SK-N-SH (cell line): ENCODE results near the gene PLLP. TPM values are rescaled to one million over a fixed set of nuclear protein-coding genes. Genes with fewer than 3 reads are reported as not detected.

Experiments
- CTCF ChIA-PET: fragments of 300-600, 350-600 bp; formaldehyde crosslinking; extraction: SDS; loops from one replicate; lab custom pipeline; 2021; lab: Yijun Ruan, JAX
- POLR2A ChIA-PET: fragments of 350-600 bp; sonication (Branson Sonifier 250); formaldehyde crosslinking; extraction: SDS; loops from one replicate; lab custom pipeline; 2020; ENCODE audit warnings: antibody characterized with exemption, inconsistent platforms; lab: Yijun Ruan, JAX
- DNase-seq: peaks from one replicate; pipeline ENCODE4 v3.0.0; 2012
- H2AFZ ChIP-seq: fragments of 200-600 bp; sonication (generic); 2 replicates; pipeline ENCODE4 v1.8.1; 2016; ENCODE audit warnings: antibody characterized with exemption, mild to moderate bottlenecking, low read depth
- H3F3A ChIP-seq: fragments of 200-600 bp; sonication (generic); replicated peaks from 2 replicates; pipeline ENCODE3; 2016; ENCODE audit warnings: antibody characterized with exemption, mild to moderate bottlenecking; ENCODE audit not compliant: insufficient read depth
- H3K27ac ChIP-seq, 2 experiments: fragments of 200-500 bp in 1 of 2; fragments of 200-600 bp in 1 of 2; sonication (Bioruptor generic) in 1 of 2; sonication (generic), shearing (Covaris generic) in 1 of 2; 2 replicates each; pipeline versions ENCODE4 v1.5.1 to v1.6.1; 2014 to 2016; ENCODE audit warnings: low read depth in 2 of 2, inconsistent platforms in 1 of 2, low read length in 1 of 2, mild to moderate bottlenecking in 1 of 2, mixed read lengths in 1 of 2
- H3K27me3 ChIP-seq: fragments of 200-600 bp; sonication (generic), shearing (Covaris generic); 2 replicates; pipeline ENCODE4 v1.6.1; 2016; ENCODE audit warnings: mixed run types; ENCODE audit not compliant: insufficient read depth
- H3K36me3 ChIP-seq, 2 experiments: fragments of 200-500 bp in 1 of 2; fragments of 200-600 bp in 1 of 2; sonication (Bioruptor generic) in 1 of 2; sonication (generic) in 1 of 2; replicated peaks in 1 of 2; 2 replicates each; pipeline versions ENCODE3 to v1.5.1; 2014 to 2016; ENCODE audit warnings: low read length in 1 of 2, mild to moderate bottlenecking in 1 of 2; ENCODE audit not compliant: insufficient read depth in 2 of 2, control insufficient read depth in 1 of 2
- H3K4me1 ChIP-seq, 2 experiments: fragments of 200-500 bp in 1 of 2; fragments of 200-600 bp in 1 of 2; sonication (Bioruptor generic) in 1 of 2; sonication (generic), shearing (Covaris generic) in 1 of 2; 2 replicates each; pipeline versions ENCODE4 v1.5.1 to v1.6.1; 2014 to 2016; ENCODE audit warnings: low read depth in 1 of 2, low read length in 1 of 2, mixed run types in 1 of 2; ENCODE audit not compliant: insufficient read depth in 2 of 2, control insufficient read depth in 1 of 2
- H3K4me2 ChIP-seq: fragments of 200-600 bp; sonication (generic), shearing (Covaris generic); 2 replicates; pipeline ENCODE4 v1.6.1; 2017; ENCODE audit warnings: mixed run types
- H3K4me3 ChIP-seq, 2 experiments: fragments of 200-500 bp in 1 of 2; fragments of 200-600 bp in 1 of 2; sonication (Bioruptor generic) in 1 of 2; sonication (generic), shearing (Covaris generic) in 1 of 2; 2 replicates each; pipeline versions ENCODE4 v1.5.1 to v1.8.1; 2014 to 2016; ENCODE audit warnings: low read depth in 2 of 2, inconsistent platforms in 1 of 2, low read length in 1 of 2, mild to moderate bottlenecking in 1 of 2, mixed read lengths in 1 of 2, moderate library complexity in 1 of 2
- H3K79me2 ChIP-seq: fragments of 200-600 bp; sonication (generic); 2 replicates; pipeline ENCODE4 v1.8.1; 2017; ENCODE audit warnings: mild to moderate bottlenecking; ENCODE audit not compliant: insufficient read depth
- H3K9ac ChIP-seq: fragments of 200-600 bp; sonication (generic); 2 replicates; pipeline ENCODE4 v1.6.1; 2017; ENCODE audit warnings: mixed run types
- H3K9me2 ChIP-seq: fragments of 200-600 bp; sonication (generic); 2 replicates; pipeline ENCODE4 v1.6.1; 2017; ENCODE audit warnings: mixed run types
- H3K9me3 ChIP-seq: fragments of 200-600 bp; sonication (generic); 2 replicates; pipeline ENCODE4 v1.6.1; 2017; ENCODE audit warnings: mixed run types, mild to moderate bottlenecking, moderate library complexity
- H4K20me1 ChIP-seq: fragments of 200-600 bp; sonication (generic); 2 replicates; pipeline ENCODE4 v1.6.1; 2017; ENCODE audit warnings: mild to moderate bottlenecking, mixed run types; ENCODE audit not compliant: insufficient read depth
- CHD2 ChIP-seq: fragments of 150-350 bp; IDR thresholded peaks from 2 replicates; pipeline ENCODE4 v1.6.1; 2018; ENCODE audit warnings: low read length; ENCODE audit not compliant: partially characterized antibody
- CTCF ChIP-seq: fragments of 200-600 bp; sonication (generic); IDR thresholded peaks from 2 replicates; pipeline ENCODE4 v1.6.1; 2017; ENCODE audit warnings: antibody characterized with exemption, mild to moderate bottlenecking, moderate library complexity
- ELF1 ChIP-seq: IDR thresholded peaks from 2 replicates; pipeline ENCODE4 v1.4.0; 2012
- EP300 ChIP-seq, 2 experiments: IDR thresholded peaks; 2 replicates each; pipeline versions ENCODE4 v1.4.0 to v1.6.1; 2012; ENCODE audit warnings: borderline replicate concordance in 1 of 2, low read depth in 1 of 2, low read length in 1 of 2
- FOXJ3 ChIP-seq: sonication (generic); formaldehyde crosslinking; IDR thresholded peaks from 2 replicates; pipeline ENCODE4 v1.5.1; 2020; ENCODE audit warnings: mild to moderate bottlenecking, missing genetic modification reagents
- GATA2 ChIP-seq: sonication (generic); formaldehyde crosslinking; IDR thresholded peaks from 2 replicates; pipeline ENCODE4 v1.5.0; 2020; ENCODE audit warnings: mild to moderate bottlenecking, missing genetic modification reagents
- JUND ChIP-seq: IDR thresholded peaks from 2 replicates; pipeline ENCODE4 v1.4.0; 2012
- MXI1 ChIP-seq: IDR thresholded peaks from 2 replicates; pipeline ENCODE4 v1.6.1; 2012; ENCODE audit warnings: mild to moderate bottlenecking, low read depth, low read length, improper control_type of control experiment
- NFIC ChIP-seq: IDR thresholded peaks from 2 replicates; pipeline ENCODE4 v1.4.0; 2012; ENCODE audit warnings: borderline replicate concordance
- POLR2AphosphoS5 ChIP-seq: IDR thresholded peaks from 2 replicates; pipeline ENCODE4 v1.6.1; 2012; ENCODE audit warnings: low read depth, low read length
- RAD21 ChIP-seq: IDR thresholded peaks from 2 replicates; pipeline ENCODE4 v1.6.1; 2012; ENCODE audit warnings: mild to moderate bottlenecking, low read length
- SIN3A ChIP-seq: IDR thresholded peaks from 2 replicates; pipeline ENCODE4 v1.6.1; 2012; ENCODE audit warnings: low read depth, mild to moderate bottlenecking, low read length, moderate library complexity, borderline replicate concordance
- TEAD4 ChIP-seq: IDR thresholded peaks from 2 replicates; pipeline ENCODE4 v1.4.0; 2012; ENCODE audit warnings: mild to moderate bottlenecking, borderline replicate concordance; ENCODE audit not compliant: insufficient read depth
- USF1 ChIP-seq: IDR thresholded peaks from 2 replicates; pipeline ENCODE4 v1.4.0; 2012; ENCODE audit warnings: low read depth, borderline replicate concordance
- USF2 ChIP-seq: fragments of 150-350 bp; IDR thresholded peaks from 2 replicates; pipeline ENCODE4 v1.6.1; 2017; ENCODE audit warnings: antibody characterized with exemption, low read length, low read depth, borderline replicate concordance
- YY1 ChIP-seq: IDR thresholded peaks from 2 replicates; pipeline ENCODE4 v1.4.0; 2012; ENCODE audit warnings: low read depth, mild to moderate bottlenecking
- WGBS: methylation state at CpG from one replicate; pipeline ENCODE4 v1.1.6; 2017; ENCODE audit warnings: low lambda C conversion rate; 5-methylcytosine and 5-hydroxymethylcytosine counted together
- polyA plus RNA-seq, 3 experiments: library from polyadenylated mRNA; depleted of rRNA; stranded (reverse); fragments of >200 nt; gene quantifications; 2 replicates each; pipeline ENCODE4 v1.2.3, GENCODE V29; 2012
- TF ChIP-seq, protein P1 (sequence below): IDR thresholded peaks from 2 replicates; pipeline ENCODE4; 2012
- TF ChIP-seq, protein P2 (sequence below): IDR thresholded peaks from 2 replicates; pipeline ENCODE4 v1.4.0; 2012; ENCODE audit warnings: low read depth

The PLLP gene
- polyA plus RNA-seq, 1 of the 3 experiments (the other 2 are of a cell fraction): 1.3 TPM

GRCh38 chr16:57297856-57298255 lies 13.4 kb upstream of the PLLP start:
- Histone ChIP-seq H3K4me1 (peaks cover 0 to 7% of the 10 kb centered on the region in 2 experiments; a peak in 1 of 4 replicates), H4K20me1 (no peaks in the 10 kb centered on the region), H3K4me3 (no peak overlapping the region), H3K9ac (no peak overlapping the region), H3F3A (peaks cover 17% of the 10 kb centered on the region), H3K36me3 (no peaks in the 10 kb centered on the region), H3K4me2 (no peak overlapping the region), H3K27me3 (no peaks in the 10 kb centered on the region), H2AFZ (no peak overlapping the region), H3K27ac (no peak overlapping the region), H3K79me2 (no peaks in the 10 kb centered on the region), H3K9me3 (no peaks in the 10 kb centered on the region), H3K9me2 (no peaks in the 10 kb centered on the region)
- CTCF ChIA-PET: interaction anchor here (1.6 to 26.6 kb wide), 4 partner anchors 119 to 222 kb away, joined by 4 to 544 read pairs (median 15); no protein-coding TSS in a partner anchor
- DNase-seq: no peak
- TF ChIP-seq CTCF: no peak
- WGBS: 89% methylated on average over 13 of the region's 13 CpGs
- POLR2A ChIA-PET: no interaction called here

- Histone ChIP-seq H3K36me3 (no peaks in the 10 kb centered on the region), H3K4me1 (no peaks in the 10 kb centered on the region)
- TF ChIP-seq FOXJ3 (CRISPR knock-in tag): no peak
- TF ChIP-seq NFIC: no peak
- no peak for TF ChIP-seq TEAD4
- no peak for TF ChIP-seq GATA2 (CRISPR knock-in tag)
- TF ChIP-seq MXI1: no peak
- no peak for TF ChIP-seq ELF1
- TF ChIP-seq, protein P1, sequence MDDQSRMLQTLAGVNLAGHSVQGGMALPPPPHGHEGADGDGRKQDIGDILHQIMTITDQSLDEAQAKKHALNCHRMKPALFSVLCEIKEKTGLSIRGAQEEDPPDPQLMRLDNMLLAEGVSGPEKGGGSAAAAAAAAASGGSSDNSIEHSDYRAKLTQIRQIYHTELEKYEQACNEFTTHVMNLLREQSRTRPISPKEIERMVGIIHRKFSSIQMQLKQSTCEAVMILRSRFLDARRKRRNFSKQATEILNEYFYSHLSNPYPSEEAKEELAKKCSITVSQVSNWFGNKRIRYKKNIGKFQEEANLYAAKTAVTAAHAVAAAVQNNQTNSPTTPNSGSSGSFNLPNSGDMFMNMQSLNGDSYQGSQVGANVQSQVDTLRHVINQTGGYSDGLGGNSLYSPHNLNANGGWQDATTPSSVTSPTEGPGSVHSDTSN: no peak
- no peak for TF ChIP-seq EP300 (IDR thresholded peaks at IDR 0.05; ENCODE audit: borderline replicate concordance in 1 of 2, low read depth in 1 of 2, low read length in 1 of 2)
- TF ChIP-seq POLR2AphosphoS5: no peak
- TF ChIP-seq CHD2: no peak
- no peak for TF ChIP-seq YY1
- TF ChIP-seq USF2: no peak
- TF ChIP-seq CTCF: no peak
- TF ChIP-seq SIN3A: no peak
- no peak for TF ChIP-seq RAD21
- TF ChIP-seq USF1: no peak
- no peak for TF ChIP-seq JUND
- TF ChIP-seq, protein P2, sequence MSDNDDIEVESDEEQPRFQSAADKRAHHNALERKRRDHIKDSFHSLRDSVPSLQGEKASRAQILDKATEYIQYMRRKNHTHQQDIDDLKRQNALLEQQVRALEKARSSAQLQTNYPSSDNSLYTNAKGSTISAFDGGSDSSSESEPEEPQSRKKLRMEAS: no peak
- TF ChIP-seq, all 33 proteins: peak for 0
- ChIA-PET CTCF (interaction anchor here (0.8 to 26.6 kb wide), 5 partner anchors 10 to 205 kb away, joined by 3 to 544 read pairs (median 3); partner anchors contain the start of gene POLR2C), POLR2A (interaction anchor here (0.7 to 1.2 kb wide), 2 partner anchors 44 to 142 kb away, joined by 3 read pairs; partner anchors contain the start of gene ARL2BP)
- H3K9me2 ChIP-seq: no peaks in the 10 kb centered on the region
- DNase-seq: no peak
- H3F3A ChIP-seq: no peaks in the 10 kb centered on the region
- H3K4me2 ChIP-seq: no peak overlapping the region
- no peaks in the 10 kb centered on the region for H4K20me1 ChIP-seq
- no peak overlapping the region for H3K27ac ChIP-seq
- 79% methylated on average over 14 of the region's 14 CpGs for WGBS
- peak overlapping the region; percentile 2; the same call in 1 of the 2 replicates for H2AFZ ChIP-seq
- no peak overlapping the region for H3K4me3 ChIP-seq
- no peaks in the 10 kb centered on the region for H3K9me3 ChIP-seq
- H3K79me2 ChIP-seq: no peaks in the 10 kb centered on the region
- H3K9ac ChIP-seq: no peak overlapping the region
- H3K27me3 ChIP-seq: no peaks in the 10 kb centered on the region
Observed at GRCh38 chr16:57289391-57290257, 5.2 kb upstream of the PLLP start.
